ENCODE results near the gene POC1A.

The POC1A gene

GRCh38 chr3:52046186-52046901 lies 107.9 kb downstream of the POC1A start (continued):
- 0 out of 2 replicates have a peak, but pooled peaks have one; percentile 22 for TF ChIP-seq ZNF692 (tag by site-specific recombination; IDR thresholded peaks at IDR 0.05)
- TF ChIP-seq KLF8 (tag by site-specific recombination; IDR thresholded peaks at IDR 0.05): no peak
- TF ChIP-seq PRDM10 (tag by site-specific recombination; IDR thresholded peaks at IDR 0.05): peak; percentile 83
- no peak for TF ChIP-seq ZNF426 (tag by site-specific recombination; IDR thresholded peaks at IDR 0.05)
- no peak for TF ChIP-seq ZNF292 (tag by site-specific recombination; IDR thresholded peaks at IDR 0.05; ENCODE audit: borderline replicate concordance, low read depth)
- no peak for TF ChIP-seq ZNF175 (tag by site-specific recombination; IDR thresholded peaks at IDR 0.05)
- TF ChIP-seq SP7 (tag by site-specific recombination; IDR thresholded peaks at IDR 0.05): peak; percentile 72
- 0 out of 2 replicates have a peak, but pooled peaks have one; percentile 31 for TF ChIP-seq ZSCAN30 (tag by site-specific recombination; IDR thresholded peaks at IDR 0.05)
- no peak for TF ChIP-seq ZBTB7A (tag by site-specific recombination; IDR thresholded peaks at IDR 0.05; ENCODE audit: low read depth)
- TF ChIP-seq ZNF335 (tag by site-specific recombination; conservative IDR thresholded peaks at IDR 0.05): peak; percentile 28
- TF ChIP-seq ZSCAN23 (tag by site-specific recombination; IDR thresholded peaks at IDR 0.05): no peak
- no peak for TF ChIP-seq ZFP37 (tag by site-specific recombination; IDR thresholded peaks at IDR 0.05)
- 0 out of 2 replicates have a peak, but pooled peaks have one; percentile 8 for TF ChIP-seq SCRT2 (tag by site-specific recombination; IDR thresholded peaks at IDR 0.05)
- TF ChIP-seq ZBTB17 (tag by site-specific recombination; IDR thresholded peaks at IDR 0.05): peak; percentile 15; the same call in 1 of the 2 replicates
- TF ChIP-seq KLF17 (tag by site-specific recombination; IDR thresholded peaks at IDR 0.05): peak; percentile 83
- TF ChIP-seq ZNF548 (tag by site-specific recombination; IDR thresholded peaks at IDR 0.05): no peak
- no peak for TF ChIP-seq ZSCAN16 (tag by site-specific recombination; IDR thresholded peaks at IDR 0.05)
- 0 out of 2 replicates have a peak, but pooled peaks have one; percentile 36 for TF ChIP-seq ZNF600 (tag by site-specific recombination; IDR thresholded peaks at IDR 0.05)
- 0 out of 2 replicates have a peak, but pooled peaks have one; percentile 46 for TF ChIP-seq ZIC2 (tag by site-specific recombination; IDR thresholded peaks at IDR 0.05)
- TF ChIP-seq GLIS1 (tag by site-specific recombination; IDR thresholded peaks at IDR 0.05): no peak; the same call in none of the 2 replicates
- TF ChIP-seq ZNF610 (tag by site-specific recombination; IDR thresholded peaks at IDR 0.05; ENCODE audit: borderline replicate concordance): no peak
- TF ChIP-seq ZBTB21 (tag by site-specific recombination; IDR thresholded peaks at IDR 0.05): peak; percentile 36; the same call in 1 of the 2 replicates
- no peak for TF ChIP-seq ZNF792 (tag by site-specific recombination; IDR thresholded peaks at IDR 0.05)
- no peak for TF ChIP-seq PRDM6 (tag by site-specific recombination; IDR thresholded peaks at IDR 0.05)

Data from HEK293 (cell line).